HepG2 (cell line): ENCODE measurements around the gene TNFSF8. TPM values are rescaled to one million over a fixed set of nuclear protein-coding genes. Genes with fewer than 3 reads are reported as not detected.

Source experiments
- PAX8 ChIP-seq: sonication (generic); formaldehyde crosslinking; IDR thresholded peaks from 2 replicates; pipeline ENCODE4 v1.8.0; 2022; ENCODE audit warnings: mild to moderate bottlenecking, missing genetic modification reagents, borderline replicate concordance
- SOX6 ChIP-seq, 2 experiments: fragments of 450-650 bp in 1 of 2; sonication (generic) in 1 of 2; formaldehyde crosslinking in 1 of 2; IDR thresholded peaks; 2 replicates each; pipeline versions ENCODE4 v1.4.0 to v1.6.1; 2017 to 2020; ENCODE audit warnings: antibody characterized with exemption in 1 of 2, mild to moderate bottlenecking in 1 of 2, missing genetic modification reagents in 1 of 2
- TAF15 ChIP-seq: fragments of 200-400 bp; formaldehyde crosslinking; IDR thresholded peaks from one replicate; pipeline ENCODE4 v1.6.1; 2018; ENCODE audit warnings: mild to moderate bottlenecking, low read depth, low read length; ENCODE audit not compliant: poor library complexity, severe bottlenecking
- ZNF33B ChIP-seq: sonication (generic); formaldehyde crosslinking; IDR thresholded peaks from 2 replicates; pipeline ENCODE4 v1.5.1; 2020; ENCODE audit warnings: mild to moderate bottlenecking, missing genetic modification reagents
- ZNF768 ChIP-seq: sonication (generic); formaldehyde crosslinking; IDR thresholded peaks from 2 replicates; pipeline ENCODE4 v1.4.0; 2020; ENCODE audit warnings: missing genetic modification reagents
- ZNF816 ChIP-seq: sonication (generic); formaldehyde crosslinking; IDR thresholded peaks from 2 replicates; pipeline ENCODE4 v1.8.0; 2022; ENCODE audit warnings: missing genetic modification reagents, mild to moderate bottlenecking, borderline replicate concordance
- polyA plus RNA-seq, 8 experiments: library from polyadenylated mRNA; depleted of rRNA in 3 of 8; stranded (reverse) in 7 of 8; unstranded in 1 of 8; fragments of >200 nt; fragmentation: Illumina TruSeq in 4 of 8; extraction: Trizol in 4 of 8; gene quantifications; 2 replicates each; pipeline versions ENCODE4 v1.2.1 to v1.2.3, GENCODE V29; 2011 to 2016; ENCODE audit warnings: low read depth in 4 of 8, missing spikeins in 1 of 8, mixed read lengths in 1 of 8; ENCODE audit not compliant: insufficient read depth in 1 of 8
- total RNA-seq, 5 experiments: library from RNA; depleted of rRNA; stranded (reverse); fragments of >200 nt; fragmentation: Illumina TruSeq; extraction: Trizol; gene quantifications; 2 replicates each; pipeline ENCODE4 v1.2.3, GENCODE V29; 2016; ENCODE audit warnings: low read depth in 1 of 5
- TF ChIP-seq, protein P1 (sequence below): sonication (generic); formaldehyde crosslinking; IDR thresholded peaks from 2 replicates; pipeline ENCODE4 v1.4.0; 2020; ENCODE audit warnings: mild to moderate bottlenecking, missing genetic modification reagents
- TF ChIP-seq, protein P2 (sequence below): sonication (generic); formaldehyde crosslinking; IDR thresholded peaks from 2 replicates; pipeline ENCODE4 v1.8.0; 2022; ENCODE audit warnings: mild to moderate bottlenecking, missing genetic modification reagents
- TF ChIP-seq, protein P3 (sequence below): sonication (generic); formaldehyde crosslinking; conservative IDR thresholded peaks from 2 replicates; pipeline ENCODE4 v1.8.0; 2022; ENCODE audit warnings: low read depth, missing genetic modification reagents
- TF ChIP-seq, protein P4 (sequence below): sonication (generic); formaldehyde crosslinking; IDR thresholded peaks from 2 replicates; pipeline ENCODE4 v1.5.1; 2020; ENCODE audit warnings: mild to moderate bottlenecking, missing genetic modification reagents, moderate library complexity
- TF ChIP-seq, protein P5 (sequence below): sonication (generic); formaldehyde crosslinking; IDR thresholded peaks from 2 replicates; pipeline ENCODE4 v1.8.1; 2023; ENCODE audit warnings: mild to moderate bottlenecking, missing genetic modification reagents, borderline replicate concordance
- TF ChIP-seq, protein P6 (sequence below): sonication (generic); formaldehyde crosslinking; IDR thresholded peaks from 2 replicates; pipeline ENCODE4 v1.8.0; 2022; ENCODE audit warnings: low read depth, missing genetic modification reagents
- TF ChIP-seq, protein P7 (sequence below): fragments of 450-650 bp; IDR thresholded peaks from 2 replicates; pipeline ENCODE4 v1.6.1; 2017; ENCODE audit warnings: mild to moderate bottlenecking

The TNFSF8 gene
- total and polyA plus RNA-seq, 2 of the 13 experiments (the other 11 are each of a cell fraction or from before 2014, with no cell fraction given): not detected

DNA sequence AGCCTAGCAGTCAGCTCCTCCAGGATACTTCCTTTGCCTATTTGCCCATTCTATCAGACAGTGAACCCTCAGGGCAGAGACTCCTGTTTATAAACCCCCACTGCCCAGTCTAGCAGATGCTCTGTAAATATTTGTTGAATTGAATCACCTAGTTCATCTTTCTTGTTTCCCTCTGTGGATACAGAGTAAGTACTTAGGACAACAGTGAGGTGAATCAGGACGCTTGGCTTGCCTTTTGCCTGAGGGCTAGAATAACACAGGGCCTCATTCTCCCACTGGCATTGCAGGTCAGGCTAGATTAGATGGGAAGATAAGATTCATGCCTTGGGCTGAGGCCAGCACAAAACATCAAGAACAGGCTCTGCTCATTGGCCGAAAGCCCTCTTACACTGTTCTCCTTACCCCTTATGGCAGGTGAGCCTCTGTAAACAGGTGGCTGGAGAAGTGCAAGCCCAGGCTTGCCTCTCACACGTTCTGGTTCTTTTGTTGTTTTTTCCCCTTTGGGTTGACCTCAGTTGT lies 22.2 kb downstream of the TNFSF8 start (continued):
- TF ChIP-seq, protein P1, sequence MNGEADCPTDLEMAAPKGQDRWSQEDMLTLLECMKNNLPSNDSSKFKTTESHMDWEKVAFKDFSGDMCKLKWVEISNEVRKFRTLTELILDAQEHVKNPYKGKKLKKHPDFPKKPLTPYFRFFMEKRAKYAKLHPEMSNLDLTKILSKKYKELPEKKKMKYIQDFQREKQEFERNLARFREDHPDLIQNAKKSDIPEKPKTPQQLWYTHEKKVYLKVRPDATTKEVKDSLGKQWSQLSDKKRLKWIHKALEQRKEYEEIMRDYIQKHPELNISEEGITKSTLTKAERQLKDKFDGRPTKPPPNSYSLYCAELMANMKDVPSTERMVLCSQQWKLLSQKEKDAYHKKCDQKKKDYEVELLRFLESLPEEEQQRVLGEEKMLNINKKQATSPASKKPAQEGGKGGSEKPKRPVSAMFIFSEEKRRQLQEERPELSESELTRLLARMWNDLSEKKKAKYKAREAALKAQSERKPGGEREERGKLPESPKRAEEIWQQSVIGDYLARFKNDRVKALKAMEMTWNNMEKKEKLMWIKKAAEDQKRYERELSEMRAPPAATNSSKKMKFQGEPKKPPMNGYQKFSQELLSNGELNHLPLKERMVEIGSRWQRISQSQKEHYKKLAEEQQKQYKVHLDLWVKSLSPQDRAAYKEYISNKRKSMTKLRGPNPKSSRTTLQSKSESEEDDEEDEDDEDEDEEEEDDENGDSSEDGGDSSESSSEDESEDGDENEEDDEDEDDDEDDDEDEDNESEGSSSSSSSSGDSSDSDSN: no peak
- TF ChIP-seq ZNF33B: no peak
- no peak for TF ChIP-seq TAF15
- TF ChIP-seq ZNF816 (CRISPR knock-in tag): no peak
- TF ChIP-seq, protein P2, sequence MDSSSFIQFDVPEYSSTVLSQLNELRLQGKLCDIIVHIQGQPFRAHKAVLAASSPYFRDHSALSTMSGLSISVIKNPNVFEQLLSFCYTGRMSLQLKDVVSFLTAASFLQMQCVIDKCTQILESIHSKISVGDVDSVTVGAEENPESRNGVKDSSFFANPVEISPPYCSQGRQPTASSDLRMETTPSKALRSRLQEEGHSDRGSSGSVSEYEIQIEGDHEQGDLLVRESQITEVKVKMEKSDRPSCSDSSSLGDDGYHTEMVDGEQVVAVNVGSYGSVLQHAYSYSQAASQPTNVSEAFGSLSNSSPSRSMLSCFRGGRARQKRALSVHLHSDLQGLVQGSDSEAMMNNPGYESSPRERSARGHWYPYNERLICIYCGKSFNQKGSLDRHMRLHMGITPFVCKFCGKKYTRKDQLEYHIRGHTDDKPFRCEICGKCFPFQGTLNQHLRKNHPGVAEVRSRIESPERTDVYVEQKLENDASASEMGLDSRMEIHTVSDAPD (CRISPR knock-in tag): no peak
- TF ChIP-seq, protein P3, sequence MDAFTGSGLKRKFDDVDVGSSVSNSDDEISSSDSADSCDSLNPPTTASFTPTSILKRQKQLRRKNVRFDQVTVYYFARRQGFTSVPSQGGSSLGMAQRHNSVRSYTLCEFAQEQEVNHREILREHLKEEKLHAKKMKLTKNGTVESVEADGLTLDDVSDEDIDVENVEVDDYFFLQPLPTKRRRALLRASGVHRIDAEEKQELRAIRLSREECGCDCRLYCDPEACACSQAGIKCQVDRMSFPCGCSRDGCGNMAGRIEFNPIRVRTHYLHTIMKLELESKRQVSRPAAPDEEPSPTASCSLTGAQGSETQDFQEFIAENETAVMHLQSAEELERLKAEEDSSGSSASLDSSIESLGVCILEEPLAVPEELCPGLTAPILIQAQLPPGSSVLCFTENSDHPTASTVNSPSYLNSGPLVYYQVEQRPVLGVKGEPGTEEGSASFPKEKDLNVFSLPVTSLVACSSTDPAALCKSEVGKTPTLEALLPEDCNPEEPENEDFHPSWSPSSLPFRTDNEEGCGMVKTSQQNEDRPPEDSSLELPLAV: no peak
- no peak for TF ChIP-seq ZNF768 (CRISPR knock-in tag)
- no peak for TF ChIP-seq PAX8
- TF ChIP-seq, protein P4, sequence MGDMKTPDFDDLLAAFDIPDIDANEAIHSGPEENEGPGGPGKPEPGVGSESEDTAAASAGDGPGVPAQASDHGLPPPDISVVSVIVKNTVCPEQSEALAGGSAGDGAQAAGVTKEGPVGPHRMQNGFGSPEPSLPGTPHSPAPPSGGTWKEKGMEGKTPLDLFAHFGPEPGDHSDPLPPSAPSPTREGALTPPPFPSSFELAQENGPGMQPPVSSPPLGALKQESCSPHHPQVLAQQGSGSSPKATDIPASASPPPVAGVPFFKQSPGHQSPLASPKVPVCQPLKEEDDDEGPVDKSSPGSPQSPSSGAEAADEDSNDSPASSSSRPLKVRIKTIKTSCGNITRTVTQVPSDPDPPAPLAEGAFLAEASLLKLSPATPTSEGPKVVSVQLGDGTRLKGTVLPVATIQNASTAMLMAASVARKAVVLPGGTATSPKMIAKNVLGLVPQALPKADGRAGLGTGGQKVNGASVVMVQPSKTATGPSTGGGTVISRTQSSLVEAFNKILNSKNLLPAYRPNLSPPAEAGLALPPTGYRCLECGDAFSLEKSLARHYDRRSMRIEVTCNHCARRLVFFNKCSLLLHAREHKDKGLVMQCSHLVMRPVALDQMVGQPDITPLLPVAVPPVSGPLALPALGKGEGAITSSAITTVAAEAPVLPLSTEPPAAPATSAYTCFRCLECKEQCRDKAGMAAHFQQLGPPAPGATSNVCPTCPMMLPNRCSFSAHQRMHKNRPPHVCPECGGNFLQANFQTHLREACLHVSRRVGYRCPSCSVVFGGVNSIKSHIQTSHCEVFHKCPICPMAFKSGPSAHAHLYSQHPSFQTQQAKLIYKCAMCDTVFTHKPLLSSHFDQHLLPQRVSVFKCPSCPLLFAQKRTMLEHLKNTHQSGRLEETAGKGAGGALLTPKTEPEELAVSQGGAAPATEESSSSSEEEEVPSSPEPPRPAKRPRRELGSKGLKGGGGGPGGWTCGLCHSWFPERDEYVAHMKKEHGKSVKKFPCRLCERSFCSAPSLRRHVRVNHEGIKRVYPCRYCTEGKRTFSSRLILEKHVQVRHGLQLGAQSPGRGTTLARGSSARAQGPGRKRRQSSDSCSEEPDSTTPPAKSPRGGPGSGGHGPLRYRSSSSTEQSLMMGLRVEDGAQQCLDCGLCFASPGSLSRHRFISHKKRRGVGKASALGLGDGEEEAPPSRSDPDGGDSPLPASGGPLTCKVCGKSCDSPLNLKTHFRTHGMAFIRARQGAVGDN (CRISPR knock-in tag): no peak
- TF ChIP-seq SOX6 (IDR thresholded peaks at IDR 0.05): no peak
- peak; percentile 82 for TF ChIP-seq SOX6 (CRISPR knock-in tag; IDR thresholded peaks at IDR 0.05)
- TF ChIP-seq, protein P5, sequence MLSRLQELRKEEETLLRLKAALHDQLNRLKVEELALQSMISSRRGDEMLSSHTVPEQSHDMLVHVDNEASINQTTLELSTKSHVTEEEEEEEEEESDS: no peak
- TF ChIP-seq, protein P6, sequence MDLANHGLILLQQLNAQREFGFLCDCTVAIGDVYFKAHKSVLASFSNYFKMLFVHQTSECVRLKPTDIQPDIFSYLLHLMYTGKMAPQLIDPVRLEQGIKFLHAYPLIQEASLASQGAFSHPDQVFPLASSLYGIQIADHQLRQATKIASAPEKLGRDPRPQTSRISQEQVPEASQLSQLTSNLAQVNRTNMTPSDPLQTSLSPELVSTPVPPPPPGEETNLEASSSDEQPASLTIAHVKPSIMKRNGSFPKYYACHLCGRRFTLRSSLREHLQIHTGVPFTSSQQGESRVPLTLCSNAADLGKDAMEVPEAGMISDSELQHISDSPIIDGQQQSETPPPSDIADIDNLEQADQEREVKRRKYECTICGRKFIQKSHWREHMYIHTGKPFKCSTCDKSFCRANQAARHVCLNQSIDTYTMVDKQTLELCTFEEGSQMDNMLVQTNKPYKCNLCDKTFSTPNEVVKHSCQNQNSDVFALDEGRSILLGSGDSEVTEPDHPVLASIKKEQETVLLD (CRISPR knock-in tag): no peak
- TF ChIP-seq, protein P7, sequence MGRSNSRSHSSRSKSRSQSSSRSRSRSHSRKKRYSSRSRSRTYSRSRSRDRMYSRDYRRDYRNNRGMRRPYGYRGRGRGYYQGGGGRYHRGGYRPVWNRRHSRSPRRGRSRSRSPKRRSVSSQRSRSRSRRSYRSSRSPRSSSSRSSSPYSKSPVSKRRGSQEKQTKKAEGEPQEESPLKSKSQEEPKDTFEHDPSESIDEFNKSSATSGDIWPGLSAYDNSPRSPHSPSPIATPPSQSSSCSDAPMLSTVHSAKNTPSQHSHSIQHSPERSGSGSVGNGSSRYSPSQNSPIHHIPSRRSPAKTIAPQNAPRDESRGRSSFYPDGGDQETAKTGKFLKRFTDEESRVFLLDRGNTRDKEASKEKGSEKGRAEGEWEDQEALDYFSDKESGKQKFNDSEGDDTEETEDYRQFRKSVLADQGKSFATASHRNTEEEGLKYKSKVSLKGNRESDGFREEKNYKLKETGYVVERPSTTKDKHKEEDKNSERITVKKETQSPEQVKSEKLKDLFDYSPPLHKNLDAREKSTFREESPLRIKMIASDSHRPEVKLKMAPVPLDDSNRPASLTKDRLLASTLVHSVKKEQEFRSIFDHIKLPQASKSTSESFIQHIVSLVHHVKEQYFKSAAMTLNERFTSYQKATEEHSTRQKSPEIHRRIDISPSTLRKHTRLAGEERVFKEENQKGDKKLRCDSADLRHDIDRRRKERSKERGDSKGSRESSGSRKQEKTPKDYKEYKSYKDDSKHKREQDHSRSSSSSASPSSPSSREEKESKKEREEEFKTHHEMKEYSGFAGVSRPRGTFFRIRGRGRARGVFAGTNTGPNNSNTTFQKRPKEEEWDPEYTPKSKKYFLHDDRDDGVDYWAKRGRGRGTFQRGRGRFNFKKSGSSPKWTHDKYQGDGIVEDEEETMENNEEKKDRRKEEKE: no peak
